GM19397 (cell line): ENCODE measurements around the gene BIRC5.

ENCODE experiments used
- ATAC-seq: cut with Tn5 transposase; IDR thresholded peaks from one replicate; pipeline ENCODE4 v1.9.1; 2021; ENCODE audit warnings: mild to moderate bottlenecking, moderate library complexity; ENCODE audit not compliant: unreplicated experiment

Gene BIRC5

GRCh38 chr17:78255029-78255656 lies 41.1 kb downstream of the BIRC5 start:
- no peak for ATAC-seq

DNA sequence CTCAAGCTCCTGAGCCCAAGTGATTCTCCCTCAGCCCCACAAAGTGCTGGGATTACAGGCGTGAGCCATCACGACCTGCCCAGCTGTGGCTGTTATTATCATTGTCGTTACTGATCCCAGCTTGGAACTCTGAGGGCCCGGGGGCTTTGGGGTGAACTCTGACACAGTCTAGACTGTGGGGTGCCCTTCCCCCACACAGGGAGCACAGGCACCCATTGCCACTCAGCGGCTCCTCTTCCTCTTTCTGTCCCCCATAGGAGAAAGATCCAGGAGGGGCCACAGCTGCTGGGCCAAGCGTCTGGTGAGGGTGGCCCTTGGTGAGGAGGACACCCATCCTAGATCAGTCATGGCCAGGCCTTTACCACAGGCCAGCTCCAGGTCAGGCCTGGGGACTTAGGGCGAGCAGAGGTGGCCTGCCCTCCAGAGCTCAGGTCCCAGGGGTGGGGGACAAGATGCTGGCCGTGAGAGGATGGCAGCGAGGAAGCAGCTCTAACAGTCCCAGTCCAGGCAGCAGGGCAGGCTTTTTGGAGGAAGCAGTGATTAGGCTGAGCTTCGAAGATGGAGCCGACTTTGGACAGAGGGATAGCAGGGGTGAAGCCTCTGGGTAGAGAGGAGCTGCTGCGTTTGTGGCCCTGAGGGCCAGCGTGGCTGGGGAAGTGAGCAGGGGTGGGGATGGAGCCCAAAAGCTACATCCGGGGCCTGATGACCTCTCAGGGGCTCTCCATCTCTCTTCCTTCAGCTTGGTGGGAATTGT lies 42.1 kb downstream of the BIRC5 start:
- ATAC-seq: no peak

GRCh38 chr17:78256707-78257591 lies 42.9 kb downstream of the BIRC5 start:
- ATAC-seq: no peak

DNA sequence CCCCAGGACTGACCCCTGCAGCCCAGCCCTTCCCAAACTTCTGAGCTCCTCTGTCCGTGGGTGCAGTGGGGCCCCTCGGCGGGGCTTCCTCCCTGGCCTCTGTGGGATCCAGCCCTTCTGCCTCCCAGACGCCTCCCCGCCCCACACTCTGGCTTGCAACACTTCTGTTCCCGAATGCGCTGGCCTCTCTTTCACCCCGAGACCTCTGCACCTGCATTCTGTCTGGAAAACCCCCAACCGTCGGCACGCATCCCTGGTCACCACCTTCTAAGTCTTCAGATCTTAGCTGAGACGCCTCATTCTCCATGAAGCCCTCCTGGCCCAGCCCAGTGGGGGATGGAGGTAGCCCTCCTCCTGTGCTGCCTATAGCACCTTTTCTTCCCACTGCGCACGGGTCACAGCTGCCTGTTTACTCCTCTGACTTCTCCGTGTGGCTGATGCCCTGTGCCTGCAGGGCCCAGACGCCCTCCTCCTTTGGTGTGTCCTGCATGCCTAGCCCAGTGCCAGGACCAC lies 43.8 kb downstream of the BIRC5 start:
- no peak for ATAC-seq

DNA sequence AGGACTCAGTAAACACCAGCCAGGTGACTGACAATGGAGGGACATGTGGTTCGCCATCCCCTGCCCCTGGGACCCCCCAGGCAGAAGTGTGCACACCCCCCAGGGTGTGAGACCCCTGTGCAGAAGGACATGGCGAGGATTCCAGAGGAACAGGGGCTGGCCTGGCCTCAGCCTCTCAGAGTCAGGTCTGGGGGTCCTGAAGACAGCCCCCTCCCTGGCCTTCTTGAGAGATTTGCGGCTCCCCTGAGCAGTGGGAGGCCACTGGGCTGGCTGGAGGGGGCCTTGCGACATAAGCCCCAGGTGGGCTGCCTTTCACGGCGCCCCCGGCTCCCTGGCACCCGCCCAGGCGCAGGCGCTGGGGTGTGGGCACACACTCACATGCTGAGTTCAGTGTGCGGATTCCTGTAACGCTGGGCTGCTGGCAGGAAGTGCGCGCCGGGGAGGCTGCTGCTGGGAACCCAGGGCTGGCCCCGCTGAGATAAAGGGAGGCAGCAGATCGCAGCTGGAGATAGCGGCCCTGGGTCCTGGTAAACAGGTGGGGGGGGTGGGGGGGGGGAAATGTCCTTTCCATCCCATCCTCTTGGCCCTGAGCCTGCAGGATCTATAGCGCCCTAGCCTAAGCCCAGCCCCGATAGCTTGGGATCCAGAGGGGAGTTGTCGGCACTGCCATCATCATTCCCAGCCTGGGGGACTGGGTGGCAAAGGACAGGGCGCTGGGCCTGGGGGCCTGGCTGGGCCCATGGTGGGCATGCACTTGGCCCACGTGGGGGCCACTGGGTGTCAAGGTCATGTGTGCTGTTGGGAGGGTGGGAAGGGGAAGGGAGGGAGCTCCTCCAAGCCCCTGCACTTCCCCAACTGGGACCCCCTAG lies 44.5 kb downstream of the BIRC5 start:
- ATAC-seq: no peak

- ATAC-seq: no peak
Measured at GRCh38 chr17:78259192-78259554, 45.1 kb downstream of the BIRC5 start.

DNA sequence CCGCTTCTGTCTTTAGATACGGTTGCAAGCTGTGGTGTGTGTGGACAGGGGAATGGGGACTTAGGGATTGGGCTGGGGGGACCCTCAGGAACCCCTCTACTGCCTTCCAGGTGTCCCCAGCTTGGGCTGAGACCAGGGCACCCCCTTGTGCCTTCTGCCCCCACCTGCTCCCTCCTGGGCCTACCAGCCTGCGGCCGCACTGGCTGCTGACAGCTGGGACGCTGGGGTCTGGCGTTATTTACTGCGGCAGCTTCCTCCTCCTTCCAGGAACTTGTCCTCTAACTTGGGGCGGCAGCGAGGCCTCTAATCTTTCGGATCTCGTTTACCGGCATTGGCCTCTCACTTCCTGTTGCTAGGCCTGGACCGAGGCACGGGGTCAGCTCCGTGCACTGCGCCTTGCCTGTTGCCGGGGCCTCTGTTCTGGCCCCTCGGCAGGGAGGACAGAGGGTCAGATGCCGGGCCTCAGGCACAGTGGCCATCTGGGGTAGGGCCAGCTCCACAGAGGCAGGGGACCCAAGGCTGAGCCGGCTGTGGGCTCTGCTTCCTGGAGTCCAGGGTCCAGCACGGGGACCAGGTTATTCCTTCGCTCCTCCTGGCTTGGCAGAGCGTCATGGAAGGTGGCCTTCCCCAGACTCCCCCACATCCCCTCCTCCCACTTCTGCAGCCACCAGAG lies 49.1 kb downstream of the BIRC5 start:
- no peak for ATAC-seq

- ATAC-seq: no peak
Measured at GRCh38 chr17:78263736-78264340, 49.8 kb downstream of the BIRC5 start.

DNA sequence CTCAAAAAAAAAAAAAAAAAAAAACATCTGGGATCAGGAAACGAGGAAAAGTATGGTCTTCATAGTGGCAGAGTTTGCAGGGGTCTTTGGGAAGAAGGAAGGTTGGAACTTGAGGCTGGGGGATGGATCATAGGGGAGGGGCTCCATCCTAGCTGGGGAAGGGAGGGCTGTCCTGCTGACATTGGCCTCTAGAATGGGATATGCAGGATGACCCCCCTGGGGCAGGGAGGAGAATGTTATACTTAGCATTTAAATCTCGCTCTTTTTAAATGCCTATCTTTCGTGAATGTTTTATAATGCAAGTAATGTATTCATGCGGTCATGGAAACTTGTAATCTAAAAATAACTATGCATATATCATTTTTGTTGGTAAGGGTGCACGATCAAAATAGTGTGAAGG lies 50.5 kb downstream of the BIRC5 start:
- ATAC-seq: no peak

GRCh38 chr17:78265121-78265520 lies 51.1 kb downstream of the BIRC5 start:
- ATAC-seq: no peak

DNA sequence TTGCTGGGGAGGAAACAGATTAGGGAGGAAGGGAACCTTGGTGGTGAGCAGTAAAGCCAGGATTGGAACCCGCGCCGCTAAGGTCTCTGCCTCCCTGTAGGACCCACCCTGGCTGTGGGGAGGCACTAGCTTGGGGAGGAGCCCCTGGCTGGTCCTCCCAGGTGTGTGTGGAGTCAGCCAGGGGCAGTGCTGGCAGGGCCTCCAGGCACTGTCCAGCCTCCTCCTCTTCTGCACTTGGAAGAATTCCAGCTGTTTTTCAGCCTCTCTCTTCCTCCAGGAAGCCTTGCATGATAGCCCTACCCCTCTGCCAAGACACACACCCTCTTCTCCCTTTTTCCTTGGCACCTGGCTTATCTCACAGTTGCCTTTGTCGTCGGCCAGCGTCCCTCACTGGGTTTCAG lies 52.2 kb downstream of the BIRC5 start:
- no peak for ATAC-seq

DNA sequence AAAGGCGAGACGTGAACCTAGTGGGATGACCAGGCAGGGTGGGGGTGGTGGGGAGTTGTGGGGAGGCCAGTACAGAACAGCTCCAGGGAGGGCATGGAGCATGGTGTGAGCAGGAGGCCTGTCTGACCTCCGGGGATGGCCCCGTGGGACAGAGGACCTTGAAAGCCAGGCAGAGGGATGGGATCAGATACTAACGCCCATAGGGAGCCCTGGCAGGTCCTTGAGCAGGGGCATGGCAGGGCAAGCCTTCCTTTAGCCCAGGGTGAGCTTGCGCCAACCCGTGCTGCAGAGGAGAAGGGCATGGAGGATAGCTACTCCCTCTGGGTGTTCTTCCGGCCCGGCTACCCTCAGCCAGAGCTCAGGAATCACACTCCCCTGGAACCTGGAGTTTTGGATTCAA lies 52.7 kb downstream of the BIRC5 start:
- ATAC-seq: no peak

- no peak for ATAC-seq
Measured at GRCh38 chr17:78267253-78268073, 53.4 kb downstream of the BIRC5 start.

DNA sequence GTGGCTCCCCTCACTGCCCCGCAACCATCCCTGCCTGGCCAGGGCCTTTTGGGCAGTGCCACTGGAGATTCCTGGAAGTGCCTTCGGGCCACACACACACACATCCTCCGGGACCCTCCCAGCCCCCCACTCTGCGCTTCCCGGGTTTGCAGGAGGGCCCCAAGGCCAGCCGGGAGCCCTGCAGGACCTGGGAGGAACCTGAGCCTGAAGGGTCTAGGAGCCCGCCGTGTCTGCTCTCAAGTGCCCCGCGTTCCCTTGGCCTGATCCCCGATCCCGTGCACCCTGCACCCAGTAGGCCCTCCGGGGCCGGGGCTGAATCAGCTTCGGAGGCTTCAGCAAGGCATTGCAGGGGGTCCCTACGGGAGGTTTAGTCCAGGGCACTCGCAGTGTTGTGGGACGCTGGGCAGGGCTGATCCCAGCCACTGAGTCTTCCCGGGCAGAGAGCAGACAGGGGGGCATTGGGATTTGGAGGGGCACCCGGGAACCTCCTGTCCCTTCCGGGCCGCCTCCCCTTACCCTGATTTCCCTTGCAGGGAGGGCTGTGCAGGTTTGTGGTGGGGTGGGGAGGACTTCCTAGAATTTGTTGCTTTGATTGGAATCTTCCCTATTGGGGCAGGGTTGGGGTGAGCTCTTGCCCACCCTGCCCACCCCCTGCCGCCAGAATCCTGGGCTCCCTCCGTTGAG lies 54.3 kb downstream of the BIRC5 start:
- ATAC-seq: no peak

DNA sequence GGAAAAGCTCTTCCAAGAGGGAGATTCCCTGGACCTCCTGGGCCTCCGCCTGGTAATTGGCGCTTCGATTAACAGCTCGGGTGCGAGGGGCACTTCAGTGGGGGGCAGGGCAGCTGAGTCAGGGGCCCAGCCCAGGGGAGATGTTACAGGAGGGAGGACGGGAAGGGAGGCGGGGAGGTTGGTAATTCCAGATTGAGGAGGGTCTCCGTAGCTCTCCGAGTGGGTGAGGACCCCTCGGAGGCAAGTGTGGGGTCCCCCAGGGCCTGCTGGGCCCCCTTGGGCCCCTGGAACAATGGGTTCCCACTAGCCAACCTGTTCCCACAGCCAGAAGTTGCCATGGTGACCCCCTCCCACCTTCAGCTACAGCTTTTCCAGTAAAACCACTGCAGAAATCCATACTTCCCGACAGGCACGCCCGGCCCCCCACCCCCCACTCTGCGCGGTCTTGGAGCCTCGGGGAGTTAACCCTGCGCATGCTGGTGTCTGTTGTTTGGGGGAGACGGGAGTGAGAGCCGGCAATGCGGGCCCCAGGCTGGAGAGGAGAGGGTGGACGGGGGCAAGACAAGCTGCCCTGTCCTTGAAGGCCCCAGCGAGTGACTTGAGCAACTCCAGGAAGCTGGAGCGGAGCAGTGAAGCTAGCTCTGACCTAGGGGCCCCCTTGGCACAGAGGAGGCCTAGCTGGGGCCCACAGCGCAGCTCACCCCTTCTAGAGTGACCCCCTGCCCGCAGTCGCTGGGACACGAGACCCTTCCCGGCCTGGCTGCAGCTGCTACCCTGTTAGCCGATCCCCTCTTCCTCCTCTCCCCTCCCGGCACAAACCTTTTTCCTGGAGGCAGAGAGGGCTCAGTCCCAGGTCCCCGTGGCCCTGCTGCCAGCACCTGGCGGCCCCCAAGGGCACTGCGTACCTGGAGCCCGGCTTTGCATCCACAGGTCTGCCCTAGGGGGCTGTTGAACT lies 55.2 kb downstream of the BIRC5 start:
- ATAC-seq: no peak

DNA sequence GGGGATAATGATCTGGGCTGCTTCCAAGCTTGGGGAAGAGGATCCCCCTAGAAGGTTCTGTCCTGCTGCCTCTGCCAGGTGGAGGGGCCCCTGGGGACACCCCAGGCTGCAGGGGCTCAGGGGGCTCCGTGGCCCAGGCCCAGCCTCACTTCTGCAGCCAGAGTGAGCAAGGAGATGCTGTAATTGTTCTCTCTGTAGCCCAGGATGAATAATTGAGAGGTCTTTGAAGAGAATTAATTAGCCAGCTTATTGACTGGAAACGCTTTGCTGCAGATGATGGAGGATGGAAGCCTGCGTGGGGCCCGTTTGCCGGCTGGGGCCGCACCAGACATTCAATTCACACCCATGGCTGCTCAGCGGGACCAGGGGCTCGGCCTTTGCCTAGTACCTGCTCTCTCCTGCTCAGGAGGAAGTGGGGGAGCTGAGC lies 55.9 kb downstream of the BIRC5 start:
- no peak for ATAC-seq
